RWPE2 (cell line): ENCODE measurements around the gene SLC35E3.

Experiments used
- ATAC-seq: fragments of 200-7000 bp; cut with Tn5 transposase; 3 replicates; pipeline ENCODE4 v1.9.1; 2021; ENCODE audit warnings: low read depth
- DNase-seq: peaks from one replicate; pipeline ENCODE4 v3.0.0-alpha.2; 2020; ENCODE audit warnings: low spot score
- H3K27ac ChIP-seq: fragments of 450-650 bp; 2 replicates; pipeline ENCODE4 v1.5.1; 2017; ENCODE audit warnings: mild to moderate bottlenecking; ENCODE audit not compliant: poor library complexity, severe bottlenecking
- H3K27me3 ChIP-seq: fragments of 250-450 bp; sonication (Bioruptor Pico); 2 replicates; pipeline ENCODE4 v1.5.1; 2021; ENCODE audit warnings: mild to moderate bottlenecking, moderate library complexity; ENCODE audit not compliant: insufficient read depth, poor library complexity, severe bottlenecking
- H3K36me3 ChIP-seq: fragments of 250-450 bp; sonication (Bioruptor Pico); 2 replicates; pipeline ENCODE4 v1.5.1; 2020; ENCODE audit warnings: low read depth, mild to moderate bottlenecking, moderate library complexity
- H3K4me1 ChIP-seq: fragments of 250-450 bp; sonication (Bioruptor Pico); 2 replicates; pipeline ENCODE4 v1.5.1; 2021; ENCODE audit warnings: mild to moderate bottlenecking, moderate library complexity; ENCODE audit not compliant: insufficient read depth, poor library complexity, severe bottlenecking
- H3K4me3 ChIP-seq: fragments of 250-450 bp; sonication (Bioruptor Pico); 2 replicates; pipeline ENCODE4 v1.5.1; 2021; ENCODE audit warnings: mild to moderate bottlenecking, moderate library complexity; ENCODE audit not compliant: severe bottlenecking
- H3K9me3 ChIP-seq: fragments of 250-450 bp; sonication (Bioruptor Pico); 2 replicates; pipeline ENCODE4 v1.5.1; 2021; ENCODE audit warnings: mild to moderate bottlenecking, moderate library complexity; ENCODE audit not compliant: severe bottlenecking
- CTCF ChIP-seq: fragments of 450-650 bp; IDR thresholded peaks from one replicate; pipeline ENCODE4 v1.5.1; 2017; ENCODE audit warnings: mild to moderate bottlenecking, moderate library complexity; ENCODE audit not compliant: poor library complexity, severe bottlenecking

SLC35E3 gene

GRCh38 chr12:68745904-68746571 lies at the start of gene SLC35E3:
Gene SLC35E3, plus strand, starts transcription at chr12:68746176. Its CDS starts 202 bp downstream, at chr12:68746378.
- H3K27me3 ChIP-seq: no peaks in the 10 kb centered on the region
- no peaks in the 10 kb centered on the region for H3K9me3 ChIP-seq
- peak within 1 kb of the TSS; percentile 50 for H3K27ac ChIP-seq
- peak within 1 kb of the TSS; percentile 88 for H3K4me3 ChIP-seq
- peaks cover 52% of the 10 kb centered on the region for H3K36me3 ChIP-seq
- peak; percentile 95 for ATAC-seq
- TF ChIP-seq CTCF: no peak
- peak; percentile 93 for DNase-seq
- H3K4me1 ChIP-seq: peaks cover 18% of the 10 kb centered on the region

GRCh38 chr12:68699486-68699885 lies 46.5 kb upstream of the SLC35E3 start:
- no peak for ATAC-seq
- peaks cover 99% of the 10 kb centered on the region for H3K36me3 ChIP-seq
- TF ChIP-seq CTCF: no peak
- no peaks in the 10 kb centered on the region for H3K4me1 ChIP-seq
- DNase-seq: no peak
- no peaks in the 10 kb centered on the region for H3K9me3 ChIP-seq
- no peaks in the 10 kb centered on the region for H3K27me3 ChIP-seq
- H3K4me3 ChIP-seq: no peak overlapping the region
- no peak overlapping the region for H3K27ac ChIP-seq

- no peaks in the 10 kb centered on the region for H3K27me3 ChIP-seq
- ATAC-seq (no peak), DNase-seq (no peak)
- H3K4me1 ChIP-seq: no peaks in the 10 kb centered on the region
- no peak for TF ChIP-seq CTCF
- peaks cover 85% of the 10 kb centered on the region for H3K36me3 ChIP-seq
- H3K27ac ChIP-seq: no peak overlapping the region
- H3K4me3 ChIP-seq: no peak overlapping the region
- H3K9me3 ChIP-seq: no peaks in the 10 kb centered on the region
Measured at GRCh38 chr12:68727776-68728175, 18.2 kb upstream of the SLC35E3 start.

GRCh38 chr12:68733661-68734071 lies 12.3 kb upstream of the SLC35E3 start:
- no peak for ATAC-seq
- Histone ChIP-seq H3K27me3 (no peaks in the 10 kb centered on the region), H3K36me3 (peaks cover 94% of the 10 kb centered on the region), H3K27ac (no peak overlapping the region), H3K4me3 (no peak overlapping the region), H3K4me1 (no peaks in the 10 kb centered on the region), H3K9me3 (no peaks in the 10 kb centered on the region)
- no peak for TF ChIP-seq CTCF
- DNase-seq: no peak

GRCh38 chr12:68739891-68740290 lies 6.1 kb upstream of the SLC35E3 start:
- no peak for ATAC-seq
- no peak for TF ChIP-seq CTCF
- DNase-seq: no peak
- no peaks in the 10 kb centered on the region for H3K9me3 ChIP-seq
- H3K36me3 ChIP-seq: peaks cover 87% of the 10 kb centered on the region
- H3K4me3 ChIP-seq: no peak overlapping the region
- H3K27me3 ChIP-seq: no peaks in the 10 kb centered on the region
- H3K4me1 ChIP-seq: no peaks in the 10 kb centered on the region
- no peak overlapping the region for H3K27ac ChIP-seq
